Neural cell (in vitro differentiated cells): ENCODE results near the gene GAPDH. TPM values are rescaled to one million over a fixed set of nuclear protein-coding genes. Genes with fewer than 3 reads are reported as not detected.

Experiments used
- H2AFZ ChIP-seq: fragments of 200-600, 300-800 bp; sonication (generic), shearing (Covaris generic); 2 replicates; pipeline ENCODE4 v1.6.0; 2014; ENCODE audit warnings: low read depth, mild to moderate bottlenecking, antibody characterized with exemption, low read length, moderate library complexity
- H3F3A ChIP-seq: fragments of 200-600 bp; shearing (Covaris generic); 2 replicates; pipeline ENCODE4 v1.6.1; 2016; ENCODE audit warnings: mild to moderate bottlenecking, moderate library complexity, mixed read lengths, antibody characterized with exemption, low read length; ENCODE audit not compliant: insufficient read depth, poor library complexity, severe bottlenecking
- H3K27ac ChIP-seq: fragments of 200-600, 300-800 bp; sonication (generic), shearing (Covaris generic); 2 replicates; pipeline ENCODE4 v1.5.1; 2014; ENCODE audit warnings: mild to moderate bottlenecking, low read length, moderate library complexity
- H3K27me3 ChIP-seq: fragments of 300-800, 200-600 bp; sonication (generic), shearing (Covaris generic); 2 replicates; pipeline ENCODE4 v1.6.0; 2014; ENCODE audit warnings: mild to moderate bottlenecking, low read depth, low read length, moderate library complexity; ENCODE audit not compliant: insufficient read depth
- H3K36me3 ChIP-seq: fragments of 300-800, 200-600 bp; sonication (generic), shearing (Covaris generic); 2 replicates; pipeline ENCODE4 v1.5.1; 2014; ENCODE audit warnings: mild to moderate bottlenecking, antibody characterized with exemption, low read length, moderate library complexity; ENCODE audit not compliant: insufficient read depth
- H3K4me2 ChIP-seq: fragments of 300-800, 200-600 bp; sonication (generic), shearing (Covaris generic); 2 replicates; pipeline ENCODE4 v1.6.0; 2014; ENCODE audit warnings: mild to moderate bottlenecking, low read length
- H3K4me3 ChIP-seq: fragments of 300-800, 200-600 bp; sonication (generic), shearing (Covaris generic); 2 replicates; pipeline ENCODE4 v1.5.1; 2014; ENCODE audit warnings: mild to moderate bottlenecking, low read length, moderate library complexity
- H3K79me2 ChIP-seq: fragments of 200-600 bp; shearing (Covaris generic); replicated peaks from 2 replicates; pipeline ENCODE4 v1.6.0; 2014; ENCODE audit warnings: mild to moderate bottlenecking, low read length, moderate library complexity; ENCODE audit not compliant: insufficient read depth
- H3K9ac ChIP-seq: fragments of 300-800, 200-600 bp; sonication (generic), shearing (Covaris generic); 2 replicates; pipeline ENCODE4 v1.6.1; 2016; ENCODE audit warnings: mild to moderate bottlenecking, low read length, mixed read lengths
- H3K9me2 ChIP-seq: fragments of 200-600 bp; shearing (Covaris generic); 2 replicates; pipeline ENCODE4 v1.6.1; 2016; ENCODE audit warnings: mild to moderate bottlenecking, low read length, mixed read lengths; ENCODE audit not compliant: insufficient read depth
- H3K9me3 ChIP-seq: fragments of 200-600, 300-800 bp; sonication (generic), shearing (Covaris generic); 2 replicates; pipeline ENCODE4 v1.6.1; 2016; ENCODE audit warnings: mild to moderate bottlenecking, mixed run types, low read length, moderate library complexity, mixed read lengths
- H4K20me1 ChIP-seq: fragments of 200-600 bp; shearing (Covaris generic); 2 replicates; pipeline ENCODE4 v1.6.1; 2016; ENCODE audit warnings: mild to moderate bottlenecking, mixed run types; ENCODE audit not compliant: insufficient read depth
- EP300 ChIP-seq: fragments of 450-650 bp; conservative IDR thresholded peaks from 2 replicates; pipeline ENCODE4 v1.6.1; 2014; ENCODE audit warnings: antibody characterized with exemption, mild to moderate bottlenecking, moderate library complexity; ENCODE audit not compliant: poor library complexity, severe bottlenecking
- EZH2 ChIP-seq: fragments of 200-600, 300-800 bp; shearing (Covaris generic), sonication (generic); IDR thresholded peaks from 2 replicates; pipeline ENCODE4 v1.6.1; 2014; ENCODE audit warnings: antibody characterized with exemption, low read length, borderline replicate concordance, mild to moderate bottlenecking; ENCODE audit not compliant: insufficient read depth, poor library complexity, severe bottlenecking
- MXI1 ChIP-seq: fragments of 450-650 bp; conservative IDR thresholded peaks from 2 replicates; pipeline ENCODE4 v1.6.1; 2014; ENCODE audit warnings: antibody characterized with exemption, mild to moderate bottlenecking; ENCODE audit not compliant: poor library complexity, severe bottlenecking
- POLR2AphosphoS5 ChIP-seq: IDR thresholded peaks from 2 replicates; pipeline ENCODE4 v1.6.1; 2012
- RAD21 ChIP-seq: fragments of 450-650 bp; conservative IDR thresholded peaks from 2 replicates; pipeline ENCODE4 v1.6.1; 2014; ENCODE audit warnings: antibody characterized with exemption, mild to moderate bottlenecking, moderate library complexity
- SMC3 ChIP-seq: fragments of 450-650 bp; conservative IDR thresholded peaks from 2 replicates; pipeline ENCODE4 v1.6.1; 2014; ENCODE audit warnings: antibody characterized with exemption, mild to moderate bottlenecking, moderate library complexity; ENCODE audit not compliant: poor library complexity
- TAF1 ChIP-seq: IDR thresholded peaks from 2 replicates; pipeline ENCODE4 v1.6.1; 2012; ENCODE audit warnings: low read depth
- polyA plus RNA-seq: library from polyadenylated mRNA; depleted of rRNA; stranded (reverse); fragments of >200 nt; gene quantifications from 2 replicates; pipeline ENCODE4 v1.2.3, GENCODE V29; 2014
- TF ChIP-seq, protein P1 (sequence below): IDR thresholded peaks from 2 replicates; pipeline ENCODE4 v1.6.1; 2012; ENCODE audit warnings: borderline replicate concordance
- TF ChIP-seq, protein P2 (sequence below): fragments of 450-650 bp; IDR thresholded peaks from 2 replicates; pipeline ENCODE4 v1.5.1; 2014; ENCODE audit warnings: antibody characterized with exemption, mild to moderate bottlenecking, moderate library complexity; ENCODE audit not compliant: poor library complexity, severe bottlenecking

Gene GAPDH
- polyA plus RNA-seq, 1 donor from 2014 or later = 1,673 TPM

DNA sequence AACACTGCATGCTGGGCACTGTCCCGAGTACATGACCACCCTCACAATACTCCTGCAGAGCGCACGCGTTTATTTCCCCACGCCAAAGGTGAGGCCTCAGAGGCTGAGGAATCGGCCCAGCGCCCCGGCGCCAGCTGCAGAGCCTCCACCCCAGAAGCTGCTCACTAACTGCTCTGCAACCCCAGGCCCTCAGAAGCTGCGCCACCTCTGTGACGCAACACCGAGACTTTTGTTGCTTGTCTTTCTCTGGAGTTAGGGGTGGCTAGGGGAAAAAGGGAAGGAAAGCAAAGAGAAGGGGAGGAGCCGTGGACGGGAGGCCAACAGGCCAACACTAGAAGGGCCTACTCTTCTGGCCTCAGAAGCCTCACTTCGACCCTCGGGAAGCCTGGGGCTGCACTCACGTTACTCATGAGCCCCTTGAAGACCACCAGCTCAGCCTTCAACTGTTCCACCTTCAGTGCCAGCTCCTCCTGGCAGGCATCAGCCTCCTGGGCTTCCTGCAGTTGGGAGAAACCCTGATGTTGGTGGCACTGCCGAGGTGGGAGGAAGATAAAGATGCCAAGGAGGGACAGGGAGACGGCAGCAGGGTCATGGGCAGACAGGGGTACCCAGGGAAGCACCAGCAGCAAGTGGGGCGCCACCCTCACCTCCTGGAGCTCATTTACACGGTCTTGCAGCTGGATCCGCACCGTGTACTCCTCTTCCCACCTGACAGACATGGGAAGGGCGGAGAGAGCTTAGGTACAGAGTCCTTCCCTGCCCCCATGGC is 16.2 kb downstream of the GAPDH start:
- no peaks in the 10 kb centered on the region for H3K27me3 ChIP-seq
- no peaks in the 10 kb centered on the region for H3K9me2 ChIP-seq
- H4K20me1 ChIP-seq = peaks cover 5% of the 10 kb centered on the region
- no peak overlapping the region for H2AFZ ChIP-seq
- H3K79me2 ChIP-seq = peaks cover 30% of the 10 kb centered on the region
- no peaks in the 10 kb centered on the region for H3F3A ChIP-seq
- H3K36me3 ChIP-seq = no peaks in the 10 kb centered on the region
- no peak overlapping the region for H3K27ac ChIP-seq
- H3K9ac ChIP-seq = no peak overlapping the region
- no peak overlapping the region for H3K4me3 ChIP-seq
- TF ChIP-seq EP300 (no peak), POLR2AphosphoS5 (no peak), MXI1 (no peak), TAF1 (no peak), RAD21 (no peak), SMC3 (no peak), EZH2 (no peak)
- TF ChIP-seq, protein P1, sequence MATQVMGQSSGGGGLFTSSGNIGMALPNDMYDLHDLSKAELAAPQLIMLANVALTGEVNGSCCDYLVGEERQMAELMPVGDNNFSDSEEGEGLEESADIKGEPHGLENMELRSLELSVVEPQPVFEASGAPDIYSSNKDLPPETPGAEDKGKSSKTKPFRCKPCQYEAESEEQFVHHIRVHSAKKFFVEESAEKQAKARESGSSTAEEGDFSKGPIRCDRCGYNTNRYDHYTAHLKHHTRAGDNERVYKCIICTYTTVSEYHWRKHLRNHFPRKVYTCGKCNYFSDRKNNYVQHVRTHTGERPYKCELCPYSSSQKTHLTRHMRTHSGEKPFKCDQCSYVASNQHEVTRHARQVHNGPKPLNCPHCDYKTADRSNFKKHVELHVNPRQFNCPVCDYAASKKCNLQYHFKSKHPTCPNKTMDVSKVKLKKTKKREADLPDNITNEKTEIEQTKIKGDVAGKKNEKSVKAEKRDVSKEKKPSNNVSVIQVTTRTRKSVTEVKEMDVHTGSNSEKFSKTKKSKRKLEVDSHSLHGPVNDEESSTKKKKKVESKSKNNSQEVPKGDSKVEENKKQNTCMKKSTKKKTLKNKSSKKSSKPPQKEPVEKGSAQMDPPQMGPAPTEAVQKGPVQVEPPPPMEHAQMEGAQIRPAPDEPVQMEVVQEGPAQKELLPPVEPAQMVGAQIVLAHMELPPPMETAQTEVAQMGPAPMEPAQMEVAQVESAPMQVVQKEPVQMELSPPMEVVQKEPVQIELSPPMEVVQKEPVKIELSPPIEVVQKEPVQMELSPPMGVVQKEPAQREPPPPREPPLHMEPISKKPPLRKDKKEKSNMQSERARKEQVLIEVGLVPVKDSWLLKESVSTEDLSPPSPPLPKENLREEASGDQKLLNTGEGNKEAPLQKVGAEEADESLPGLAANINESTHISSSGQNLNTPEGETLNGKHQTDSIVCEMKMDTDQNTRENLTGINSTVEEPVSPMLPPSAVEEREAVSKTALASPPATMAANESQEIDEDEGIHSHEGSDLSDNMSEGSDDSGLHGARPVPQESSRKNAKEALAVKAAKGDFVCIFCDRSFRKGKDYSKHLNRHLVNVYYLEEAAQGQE = no peak
- TF ChIP-seq, protein P2, sequence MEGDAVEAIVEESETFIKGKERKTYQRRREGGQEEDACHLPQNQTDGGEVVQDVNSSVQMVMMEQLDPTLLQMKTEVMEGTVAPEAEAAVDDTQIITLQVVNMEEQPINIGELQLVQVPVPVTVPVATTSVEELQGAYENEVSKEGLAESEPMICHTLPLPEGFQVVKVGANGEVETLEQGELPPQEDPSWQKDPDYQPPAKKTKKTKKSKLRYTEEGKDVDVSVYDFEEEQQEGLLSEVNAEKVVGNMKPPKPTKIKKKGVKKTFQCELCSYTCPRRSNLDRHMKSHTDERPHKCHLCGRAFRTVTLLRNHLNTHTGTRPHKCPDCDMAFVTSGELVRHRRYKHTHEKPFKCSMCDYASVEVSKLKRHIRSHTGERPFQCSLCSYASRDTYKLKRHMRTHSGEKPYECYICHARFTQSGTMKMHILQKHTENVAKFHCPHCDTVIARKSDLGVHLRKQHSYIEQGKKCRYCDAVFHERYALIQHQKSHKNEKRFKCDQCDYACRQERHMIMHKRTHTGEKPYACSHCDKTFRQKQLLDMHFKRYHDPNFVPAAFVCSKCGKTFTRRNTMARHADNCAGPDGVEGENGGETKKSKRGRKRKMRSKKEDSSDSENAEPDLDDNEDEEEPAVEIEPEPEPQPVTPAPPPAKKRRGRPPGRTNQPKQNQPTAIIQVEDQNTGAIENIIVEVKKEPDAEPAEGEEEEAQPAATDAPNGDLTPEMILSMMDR = no peak
- H3K4me2 ChIP-seq = no peak overlapping the region
- no peaks in the 10 kb centered on the region for H3K9me3 ChIP-seq

DNA sequence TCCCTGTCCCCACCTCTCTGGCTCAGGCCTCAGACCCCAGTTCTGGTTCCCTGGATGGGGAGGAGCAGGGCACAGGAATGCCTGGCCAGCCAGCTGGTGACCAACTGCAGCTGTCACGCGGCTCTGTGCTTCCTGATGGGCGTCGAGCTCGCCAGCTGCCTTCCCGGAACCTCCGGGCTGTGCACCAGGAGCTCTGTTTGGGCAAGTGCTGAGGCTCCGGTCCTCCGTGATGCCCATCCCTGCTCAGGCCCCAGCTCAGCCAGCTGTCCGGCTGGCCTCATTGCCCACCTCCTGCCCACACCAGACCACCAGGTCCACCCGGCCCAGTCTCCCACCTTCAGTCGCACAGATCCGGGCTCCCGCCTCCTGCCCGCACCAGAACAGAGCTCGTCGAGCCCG is 16.7 kb downstream of the GAPDH start:
- Histone ChIP-seq H2AFZ (no peak overlapping the region), H3K79me2 (peaks cover 30% of the 10 kb centered on the region), H3K9me3 (no peaks in the 10 kb centered on the region), H3K27me3 (no peaks in the 10 kb centered on the region), H3K9me2 (no peaks in the 10 kb centered on the region), H3K27ac (no peak overlapping the region), H3F3A (no peaks in the 10 kb centered on the region), H3K4me2 (no peak overlapping the region), H3K4me3 (no peak overlapping the region), H3K9ac (no peak overlapping the region), H4K20me1 (peaks cover 5% of the 10 kb centered on the region), H3K36me3 (no peaks in the 10 kb centered on the region)
- TF ChIP-seq POLR2AphosphoS5 (no peak), TAF1 (no peak), EZH2 (no peak), RAD21 (no peak), MXI1 (no peak), EP300 (no peak), SMC3 (no peak)
- TF ChIP-seq, protein P2 = no peak
- TF ChIP-seq, protein P1 = no peak
